ENCODE results near the gene FBXL16. TPM values are rescaled to one million over a fixed set of nuclear protein-coding genes. Genes with fewer than 3 reads are reported as not detected.

Gene FBXL16
- total and polyA plus RNA-seq, 5 donors from 2014 or later, result 8.5 to 18.6 (median 9.6) TPM

DNA sequence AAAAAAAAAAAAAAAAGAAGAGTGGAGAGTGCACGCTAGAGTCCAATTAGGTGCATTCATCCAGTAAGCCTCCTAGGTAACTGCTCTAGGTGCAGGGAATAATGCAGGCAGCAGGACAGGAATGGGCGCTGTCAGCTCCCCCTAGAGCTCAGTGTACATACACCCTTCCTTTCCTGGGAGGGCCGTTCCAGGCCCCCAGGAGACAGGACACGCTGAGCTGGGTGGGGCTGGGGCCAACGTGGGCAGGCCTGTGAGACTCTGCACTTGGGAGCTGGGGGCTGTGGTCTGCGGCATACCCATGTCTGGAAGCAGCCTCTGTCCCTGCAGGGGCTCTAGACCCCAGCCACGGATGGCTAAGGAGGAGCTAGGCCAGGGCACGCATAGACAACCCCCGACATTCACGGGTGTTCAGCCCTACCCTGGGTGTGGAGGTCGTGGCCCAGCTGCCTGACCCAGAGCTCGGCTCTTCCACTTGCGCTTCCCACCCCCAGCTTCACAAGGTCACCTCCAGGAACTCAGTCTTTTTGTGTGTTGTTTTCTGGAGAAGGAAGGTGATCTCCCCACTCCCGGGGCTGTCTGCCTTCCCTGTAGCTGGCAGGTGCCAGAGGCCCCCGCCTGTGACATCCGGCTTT lies 14.3 kb upstream of the FBXL16 start:
- Histone ChIP-seq H3K4me1 (ENCODE audit: control insufficient read depth, insufficient read depth, low read length, poor library complexity, severe bottlenecking) (peaks cover 49% of the 10 kb centered on the region), H3K27ac (ENCODE audit: insufficient read depth, low read length, poor library complexity, severe bottlenecking) (peak overlapping the region; percentile 77), H3K9me3 (ENCODE audit: control insufficient read depth in 2 of 2, low read length in 2 of 2) (no peaks in the 10 kb centered on the region), H3K27me3 (ENCODE audit: control insufficient read depth, insufficient read depth, low read length) (no peaks in the 10 kb centered on the region), H3K4me3 (ENCODE audit: low read depth, low read length) (peak overlapping the region; percentile 51), H3K36me3 (ENCODE audit: control insufficient read depth, insufficient read depth, low read length) (no peaks in the 10 kb centered on the region)
- ATAC-seq (ENCODE audit: low read depth in 2 of 2) (no peak), DNase-seq (peak in 1 of 3 donors; percentile 24)
- Mint-ChIP-seq H3K27ac (peak overlapping the region; percentile 58 to 93 (median 86)), H3K36me3 (no peaks in the 10 kb centered on the region), H3K9me3 (no peaks in the 10 kb centered on the region), H3K4me3 (peak overlapping the region; percentile 86 to 93 (median 90)), H3K4me1 (peaks cover 0 to 43% (median 10%) of the 10 kb centered on the region in 4 donors), H3K27me3 (peaks cover 4% of the 10 kb centered on the region)

DNA sequence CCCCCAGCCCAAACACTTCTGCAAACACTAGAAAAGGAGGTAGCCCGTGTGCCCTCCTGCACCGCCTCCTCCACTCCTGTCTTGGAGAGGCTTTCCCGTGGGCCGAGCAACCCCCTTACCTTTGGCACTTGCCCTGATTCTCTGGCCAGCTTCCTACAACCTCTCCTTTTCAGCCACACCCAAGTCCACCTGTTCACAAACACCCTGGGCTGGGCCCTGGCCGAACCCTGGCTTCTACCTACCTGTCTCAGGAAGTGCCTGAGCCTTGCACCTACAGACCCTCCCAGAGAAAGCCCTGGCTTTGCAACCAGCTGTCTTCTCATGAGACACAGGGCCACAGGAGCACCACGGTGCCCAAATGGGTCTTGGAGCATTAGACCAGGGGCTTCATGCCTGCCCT lies 13.3 kb upstream of the FBXL16 start:
- peaks cover 56% of the 10 kb centered on the region for H3K4me1 ChIP-seq (ENCODE audit: control insufficient read depth, insufficient read depth, low read length, poor library complexity, severe bottlenecking)
- no peak for ATAC-seq (ENCODE audit: low read depth in 2 of 2)
- H3K4me3 ChIP-seq (ENCODE audit: low read depth, low read length), result no peak overlapping the region
- H3K27me3 ChIP-seq (ENCODE audit: control insufficient read depth, insufficient read depth, low read length), result no peaks in the 10 kb centered on the region
- H3K27ac Mint-ChIP-seq, result peak overlapping the region; percentile 42 to 86 (median 58)
- no peaks in the 10 kb centered on the region for H3K9me3 ChIP-seq (ENCODE audit: control insufficient read depth in 2 of 2, low read length in 2 of 2)
- H3K27me3 Mint-ChIP-seq, result peaks cover 5% of the 10 kb centered on the region
- H3K9me3 Mint-ChIP-seq, result no peaks in the 10 kb centered on the region
- H3K36me3 Mint-ChIP-seq, result no peaks in the 10 kb centered on the region
- no peaks in the 10 kb centered on the region for H3K36me3 ChIP-seq (ENCODE audit: control insufficient read depth, insufficient read depth, low read length)
- peaks cover 0 to 46% (median 10%) of the 10 kb centered on the region in 4 donors for H3K4me1 Mint-ChIP-seq
- DNase-seq, result no peak
- peak overlapping the region; percentile 86 to 93 (median 90) for H3K4me3 Mint-ChIP-seq
- H3K27ac ChIP-seq (ENCODE audit: insufficient read depth, low read length, poor library complexity, severe bottlenecking), result no peak overlapping the region

DNA sequence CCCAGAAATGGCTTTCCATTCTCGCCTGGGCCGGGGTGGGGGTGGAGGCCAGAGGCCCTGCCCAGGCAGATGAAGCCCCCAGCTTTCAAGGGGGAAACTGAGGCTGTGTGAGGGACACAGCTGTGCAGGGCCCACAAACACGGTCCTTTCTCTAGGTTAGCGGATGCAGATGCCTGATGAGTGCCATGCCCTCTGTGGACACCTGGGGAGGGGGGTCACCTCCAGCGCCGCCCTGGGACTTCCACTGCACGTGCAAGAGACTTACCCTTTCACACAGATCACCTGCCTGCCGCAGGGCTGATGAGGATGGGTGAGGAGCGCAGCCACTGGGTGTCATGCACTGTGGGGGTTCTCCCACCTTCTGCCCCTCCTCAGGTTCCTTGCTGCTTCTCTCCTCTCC lies 12.8 kb upstream of the FBXL16 start:
- H3K4me3 ChIP-seq (ENCODE audit: low read depth, low read length), result no peak overlapping the region
- Mint-ChIP-seq H3K4me3 (peak overlapping the region in 3 of 4 donors; percentile 90 to 93 (median 91)), H3K27me3 (peaks cover 8% of the 10 kb centered on the region), H3K4me1 (peaks cover 0 to 46% (median 10%) of the 10 kb centered on the region in 4 donors), H3K36me3 (no peaks in the 10 kb centered on the region), H3K9me3 (no peaks in the 10 kb centered on the region), H3K27ac (no peak overlapping the region)
- H3K27me3 ChIP-seq (ENCODE audit: control insufficient read depth, insufficient read depth, low read length), result no peaks in the 10 kb centered on the region
- no peaks in the 10 kb centered on the region for H3K36me3 ChIP-seq (ENCODE audit: control insufficient read depth, insufficient read depth, low read length)
- H3K27ac ChIP-seq (ENCODE audit: insufficient read depth, low read length, poor library complexity, severe bottlenecking), result no peak overlapping the region
- DNase-seq, result no peak
- no peak for ATAC-seq (ENCODE audit: low read depth in 2 of 2)
- no peaks in the 10 kb centered on the region for H3K9me3 ChIP-seq (ENCODE audit: control insufficient read depth in 2 of 2, low read length in 2 of 2)
- H3K4me1 ChIP-seq (ENCODE audit: control insufficient read depth, insufficient read depth, low read length, poor library complexity, severe bottlenecking), result peaks cover 56% of the 10 kb centered on the region

DNA sequence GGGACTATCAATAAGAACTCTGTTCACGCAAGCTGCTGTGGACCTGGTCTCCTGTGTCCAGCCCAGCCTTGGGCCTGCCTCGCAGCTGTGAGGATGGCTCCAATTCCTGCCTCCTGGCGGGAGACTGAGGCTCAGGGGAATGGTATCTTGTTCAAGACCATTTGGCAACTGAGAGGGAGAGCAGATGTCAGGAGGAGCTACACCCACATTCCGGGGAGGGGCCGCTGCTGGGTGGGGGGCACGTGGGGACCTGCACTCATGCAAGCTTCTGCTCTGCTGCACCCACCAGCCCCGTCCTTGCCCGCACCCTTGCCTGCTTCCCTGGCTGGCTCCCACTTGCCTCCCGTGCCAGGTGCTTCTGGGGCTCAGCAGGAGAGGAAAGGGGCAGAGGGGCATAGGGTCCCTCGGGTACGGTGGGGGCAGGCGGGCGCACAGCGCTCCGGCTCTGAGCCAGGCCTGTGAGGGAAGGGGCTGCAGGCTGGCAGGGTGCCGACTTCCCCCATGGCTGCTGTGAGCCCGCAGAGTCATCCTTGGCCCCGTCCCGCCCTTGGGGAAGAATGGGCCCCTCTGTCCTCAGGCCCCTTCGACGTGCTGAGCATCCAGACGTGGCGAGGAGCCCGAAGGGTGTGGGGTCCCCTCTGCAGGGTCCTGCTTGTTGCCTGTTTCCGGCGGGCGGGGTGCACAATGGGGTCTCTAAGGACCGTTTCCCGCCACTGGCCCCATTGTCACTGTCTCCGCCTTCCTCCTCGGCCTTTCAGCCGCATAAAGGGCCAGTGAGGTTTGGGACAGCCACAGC lies 12.0 kb upstream of the FBXL16 start:
- H3K27ac Mint-ChIP-seq, result no peak overlapping the region
- no peaks in the 10 kb centered on the region for H3K27me3 ChIP-seq (ENCODE audit: control insufficient read depth, insufficient read depth, low read length)
- H3K4me1 Mint-ChIP-seq, result peaks cover 0 to 42% (median 12%) of the 10 kb centered on the region in 4 donors
- no peak overlapping the region for H3K4me3 Mint-ChIP-seq
- no peaks in the 10 kb centered on the region for H3K36me3 ChIP-seq (ENCODE audit: control insufficient read depth, insufficient read depth, low read length)
- H3K9me3 Mint-ChIP-seq, result no peaks in the 10 kb centered on the region
- H3K27me3 Mint-ChIP-seq, result peaks cover 8% of the 10 kb centered on the region
- peaks cover 51% of the 10 kb centered on the region for H3K4me1 ChIP-seq (ENCODE audit: control insufficient read depth, insufficient read depth, low read length, poor library complexity, severe bottlenecking)
- DNase-seq, result no peak
- H3K27ac ChIP-seq (ENCODE audit: insufficient read depth, low read length, poor library complexity, severe bottlenecking), result no peak overlapping the region
- no peaks in the 10 kb centered on the region for H3K9me3 ChIP-seq (ENCODE audit: control insufficient read depth in 2 of 2, low read length in 2 of 2)
- no peak for ATAC-seq (ENCODE audit: low read depth in 2 of 2)
- no peak overlapping the region for H3K4me3 ChIP-seq (ENCODE audit: low read depth, low read length)
- no peaks in the 10 kb centered on the region for H3K36me3 Mint-ChIP-seq

DNA sequence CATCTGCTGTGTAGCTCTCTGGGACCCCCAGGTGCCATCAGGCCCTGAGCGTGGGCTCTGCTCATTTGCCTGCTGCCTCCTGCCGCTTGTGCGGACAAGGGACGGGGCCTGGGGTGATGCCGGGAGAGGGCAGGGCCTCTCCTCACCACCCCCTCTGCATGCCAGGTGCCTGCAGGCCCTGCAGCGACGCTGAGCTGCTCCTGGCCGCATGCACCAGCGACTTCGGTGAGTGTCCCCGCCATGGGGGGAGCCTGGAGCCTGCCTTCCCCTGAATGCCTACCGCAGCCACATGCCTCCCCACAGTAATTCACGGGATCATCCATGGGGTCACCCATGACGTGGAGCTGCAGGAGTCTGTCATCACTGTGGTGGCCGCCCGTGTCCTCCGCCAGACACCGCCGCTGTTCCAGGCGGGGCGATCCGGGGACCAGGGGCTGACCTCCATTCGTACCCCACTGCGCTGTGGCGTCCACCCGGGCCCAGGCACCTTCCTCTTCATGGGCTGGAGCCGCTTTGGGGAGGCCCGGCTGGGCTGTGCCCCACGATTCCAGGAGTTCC lies 11.2 kb upstream of the FBXL16 start:
- Histone ChIP-seq H3K9me3 (ENCODE audit: control insufficient read depth in 2 of 2, low read length in 2 of 2) (no peaks in the 10 kb centered on the region), H3K4me3 (ENCODE audit: low read depth, low read length) (no peak overlapping the region), H3K27me3 (ENCODE audit: control insufficient read depth, insufficient read depth, low read length) (no peaks in the 10 kb centered on the region), H3K36me3 (ENCODE audit: control insufficient read depth, insufficient read depth, low read length) (no peaks in the 10 kb centered on the region), H3K4me1 (ENCODE audit: control insufficient read depth, insufficient read depth, low read length, poor library complexity, severe bottlenecking) (peaks cover 44% of the 10 kb centered on the region), H3K27ac (ENCODE audit: insufficient read depth, low read length, poor library complexity, severe bottlenecking) (no peak overlapping the region)
- Mint-ChIP-seq H3K4me1 (peaks cover 0 to 34% (median 12%) of the 10 kb centered on the region in 4 donors), H3K9me3 (no peaks in the 10 kb centered on the region), H3K27me3 (peaks cover 8% of the 10 kb centered on the region), H3K27ac (no peak overlapping the region), H3K4me3 (peak overlapping the region in 3 of 4 donors; percentile 61 to 81 (median 75)), H3K36me3 (no peaks in the 10 kb centered on the region)
- DNase-seq, result no peak
- no peak for ATAC-seq (ENCODE audit: low read depth in 2 of 2)

DNA sequence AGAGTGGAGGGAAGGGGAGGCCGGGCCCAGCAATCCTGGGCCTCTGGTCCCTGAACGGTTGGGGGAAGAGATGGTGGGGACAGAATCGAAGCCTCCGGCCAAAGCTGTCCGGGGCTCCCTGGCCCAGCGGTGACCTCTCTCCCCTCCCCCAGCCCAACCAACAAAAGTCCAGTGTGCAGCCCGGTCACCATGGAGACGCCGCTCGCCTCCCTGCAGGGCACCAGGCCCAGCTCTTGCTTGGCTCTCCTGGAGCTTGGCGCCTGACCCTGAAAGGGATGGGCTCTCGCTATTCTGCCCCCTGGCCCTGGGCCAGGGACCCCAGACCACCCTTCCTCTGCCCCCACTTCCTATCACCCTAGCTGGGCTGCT lies 10.6 kb upstream of the FBXL16 start:
- no peaks in the 10 kb centered on the region for H3K36me3 Mint-ChIP-seq
- Histone ChIP-seq H3K36me3 (ENCODE audit: control insufficient read depth, insufficient read depth, low read length) (no peaks in the 10 kb centered on the region), H3K27ac (ENCODE audit: insufficient read depth, low read length, poor library complexity, severe bottlenecking) (no peak overlapping the region), H3K4me3 (ENCODE audit: low read depth, low read length) (no peak overlapping the region), H3K9me3 (ENCODE audit: control insufficient read depth in 2 of 2, low read length in 2 of 2) (no peaks in the 10 kb centered on the region), H3K4me1 (ENCODE audit: control insufficient read depth, insufficient read depth, low read length, poor library complexity, severe bottlenecking) (peaks cover 37% of the 10 kb centered on the region), H3K27me3 (ENCODE audit: control insufficient read depth, insufficient read depth, low read length) (no peaks in the 10 kb centered on the region)
- H3K9me3 Mint-ChIP-seq, result no peaks in the 10 kb centered on the region
- H3K4me1 Mint-ChIP-seq, result peaks cover 0 to 34% (median 12%) of the 10 kb centered on the region in 4 donors
- peaks cover 12% of the 10 kb centered on the region for H3K27me3 Mint-ChIP-seq
- peak overlapping the region; percentile 61 to 81 (median 78) for H3K4me3 Mint-ChIP-seq
- H3K27ac Mint-ChIP-seq, result no peak overlapping the region
- no peak for ATAC-seq (ENCODE audit: low read depth in 2 of 2)
- no peak for DNase-seq

DNA sequence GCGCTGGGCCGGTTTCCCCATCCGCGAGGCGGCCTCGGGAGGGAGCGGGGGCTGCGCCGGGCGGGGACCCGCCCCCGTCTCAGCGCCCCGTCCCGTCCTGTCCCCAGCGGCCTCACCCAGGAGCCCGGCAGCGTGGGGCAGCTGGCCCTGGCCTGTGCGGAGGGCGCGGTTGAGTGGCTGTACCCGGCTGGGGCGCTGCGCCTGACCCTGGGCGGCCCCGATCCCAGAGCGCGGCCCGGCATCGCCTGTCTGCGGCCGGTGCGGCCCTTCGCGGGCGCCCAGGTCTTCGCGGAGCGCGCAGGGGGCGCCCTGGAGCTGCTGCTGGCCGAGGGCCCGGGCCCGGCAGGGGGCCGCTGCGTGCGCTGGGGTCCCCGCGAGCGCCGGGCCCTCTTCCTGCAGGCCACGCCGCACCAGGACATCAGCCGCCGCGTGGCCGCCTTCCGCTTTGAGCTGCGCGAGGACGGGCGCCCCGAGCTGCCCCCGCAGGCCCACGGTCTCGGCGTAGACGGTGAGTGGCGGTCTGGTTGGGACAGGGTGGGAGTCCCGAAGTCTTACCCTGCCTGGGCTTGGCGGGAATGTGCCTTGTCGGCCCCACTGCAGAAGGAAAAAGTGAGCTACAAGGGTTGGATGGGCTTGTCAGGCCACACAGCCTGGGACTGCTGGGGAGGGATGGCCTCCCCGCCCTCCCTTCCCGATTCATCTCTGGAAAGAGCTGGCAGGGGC lies 10.0 kb upstream of the FBXL16 start:
- Mint-ChIP-seq H3K4me3 (peak overlapping the region; percentile 61 to 81 (median 78)), H3K4me1 (peaks cover 0 to 34% (median 12%) of the 10 kb centered on the region in 4 donors), H3K9me3 (no peaks in the 10 kb centered on the region), H3K36me3 (no peaks in the 10 kb centered on the region), H3K27ac (no peak overlapping the region), H3K27me3 (peaks cover 14% of the 10 kb centered on the region)
- Histone ChIP-seq H3K4me3 (ENCODE audit: low read depth, low read length) (no peak overlapping the region), H3K4me1 (ENCODE audit: control insufficient read depth, insufficient read depth, low read length, poor library complexity, severe bottlenecking) (peaks cover 34% of the 10 kb centered on the region), H3K9me3 (ENCODE audit: control insufficient read depth in 2 of 2, low read length in 2 of 2) (no peaks in the 10 kb centered on the region), H3K27ac (ENCODE audit: insufficient read depth, low read length, poor library complexity, severe bottlenecking) (no peak overlapping the region), H3K27me3 (ENCODE audit: control insufficient read depth, insufficient read depth, low read length) (no peaks in the 10 kb centered on the region), H3K36me3 (ENCODE audit: control insufficient read depth, insufficient read depth, low read length) (no peaks in the 10 kb centered on the region)
- ATAC-seq (ENCODE audit: low read depth in 2 of 2) (peak; percentile 3 to 4), DNase-seq (no peak)

Data from CD4-positive, CD25-positive, alpha-beta regulatory T cell (primary cell).